ENCODE measurements around the gene LRRC4C. TPM values are rescaled to one million over a fixed set of nuclear protein-coding genes. Genes with fewer than 3 reads are reported as not detected.
A peak's percentile ranks its signal among the peaks of the same experiment; 100 is the strongest.

LRRC4C gene
- polyA plus RNA-seq, 1 donor from 2014 or later = 24.3 TPM

DNA sequence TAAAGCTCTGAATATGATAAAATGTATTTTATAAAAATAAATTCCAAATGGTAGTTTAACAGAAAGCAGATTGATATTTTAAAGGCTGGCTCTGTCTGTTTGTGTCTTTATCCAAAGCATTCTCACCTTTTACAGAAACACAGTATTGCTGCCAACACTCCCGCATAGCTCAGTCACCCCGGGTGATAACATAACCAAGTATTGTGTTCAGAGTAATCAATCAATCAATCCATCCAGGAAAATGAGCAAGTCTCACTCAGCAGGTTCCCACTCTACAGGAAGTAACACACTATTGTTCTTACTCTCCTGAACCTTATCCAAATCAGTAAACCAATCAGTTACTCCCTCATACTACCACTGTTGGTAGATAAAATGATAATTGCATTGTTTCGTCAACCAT lies 203.4 kb downstream of the LRRC4C start:
- Histone ChIP-seq H3K9ac (ENCODE audit: low read length) (no peak overlapping the region), H3K4me2 (ENCODE audit: low read length) (no peak overlapping the region), H3K9me2 (ENCODE audit: insufficient read depth, low read length) (no peaks in the 10 kb centered on the region), H3K27ac (ENCODE audit: low read length) (peak overlapping the region; percentile 76), H2AFZ (ENCODE audit: low read depth, low read length) (no peak overlapping the region), H3K4me3 (ENCODE audit: low read length) (peak overlapping the region; percentile 1), H4K20me1 (ENCODE audit: insufficient read depth) (no peaks in the 10 kb centered on the region), H3F3A (ENCODE audit: insufficient read depth, low read length, poor library complexity, severe bottlenecking) (no peaks in the 10 kb centered on the region), H3K27me3 (ENCODE audit: insufficient read depth, low read depth, low read length) (no peaks in the 10 kb centered on the region), H3K36me3 (ENCODE audit: insufficient read depth, low read length) (no peaks in the 10 kb centered on the region), H3K79me2 (replicated peaks; ENCODE audit: insufficient read depth, low read length) (no peaks in the 10 kb centered on the region), H3K9me3 (ENCODE audit: low read length) (no peaks in the 10 kb centered on the region)
- peak; percentile 88 for TF ChIP-seq EP300 (conservative IDR thresholded peaks at IDR 0.05; ENCODE audit: poor library complexity, severe bottlenecking)
- TF ChIP-seq POLR2AphosphoS5 (IDR thresholded peaks at IDR 0.05) = peak; percentile 64
- TF ChIP-seq TAF1 (IDR thresholded peaks at IDR 0.05; ENCODE audit: low read depth) = no peak

DNA sequence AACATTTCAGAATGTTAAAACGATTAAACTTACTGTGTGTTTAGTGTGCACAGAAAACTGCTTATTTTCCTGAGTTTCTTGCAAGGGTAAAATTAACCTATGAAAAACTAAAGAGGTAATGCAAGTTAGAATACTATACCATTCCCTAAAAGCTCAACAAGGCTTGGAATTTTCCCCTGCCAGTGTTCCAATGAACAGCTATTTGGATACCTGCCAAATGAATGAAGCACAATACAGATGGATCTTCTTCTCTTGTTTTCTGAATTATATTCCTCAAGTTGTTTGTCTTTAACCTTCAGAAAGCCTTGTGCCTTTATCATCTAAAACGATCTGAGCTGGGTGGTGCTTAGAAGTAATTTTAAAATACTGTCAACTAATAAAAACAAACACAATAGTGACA lies 204.5 kb downstream of the LRRC4C start:
- Histone ChIP-seq H3K9me3 (ENCODE audit: low read length) (no peaks in the 10 kb centered on the region), H3K79me2 (replicated peaks; ENCODE audit: insufficient read depth, low read length) (no peaks in the 10 kb centered on the region), H3K9me2 (ENCODE audit: insufficient read depth, low read length) (no peaks in the 10 kb centered on the region), H3F3A (ENCODE audit: insufficient read depth, low read length, poor library complexity, severe bottlenecking) (no peaks in the 10 kb centered on the region), H2AFZ (ENCODE audit: low read depth, low read length) (no peak overlapping the region), H3K9ac (ENCODE audit: low read length) (no peak overlapping the region), H3K27ac (ENCODE audit: low read length) (no peak overlapping the region), H3K27me3 (ENCODE audit: insufficient read depth, low read depth, low read length) (no peaks in the 10 kb centered on the region), H3K36me3 (ENCODE audit: insufficient read depth, low read length) (no peaks in the 10 kb centered on the region), H3K4me2 (ENCODE audit: low read length) (no peak overlapping the region), H4K20me1 (ENCODE audit: insufficient read depth) (no peaks in the 10 kb centered on the region), H3K4me3 (ENCODE audit: low read length) (no peak overlapping the region)
- TF ChIP-seq CTCF (IDR thresholded peaks at IDR 0.05; ENCODE audit: poor library complexity, severe bottlenecking) (no peak), POLR2AphosphoS5 (IDR thresholded peaks at IDR 0.05) (no peak), TAF1 (IDR thresholded peaks at IDR 0.05; ENCODE audit: low read depth) (no peak), RAD21 (conservative IDR thresholded peaks at IDR 0.05) (no peak), EZH2 (IDR thresholded peaks at IDR 0.05; ENCODE audit: borderline replicate concordance, insufficient read depth, low read length, poor library complexity, severe bottlenecking) (no peak), SMC3 (conservative IDR thresholded peaks at IDR 0.05; ENCODE audit: poor library complexity) (no peak), EP300 (conservative IDR thresholded peaks at IDR 0.05; ENCODE audit: poor library complexity, severe bottlenecking) (no peak), MXI1 (conservative IDR thresholded peaks at IDR 0.05; ENCODE audit: poor library complexity, severe bottlenecking) (no peak), REST (IDR thresholded peaks at IDR 0.05; ENCODE audit: borderline replicate concordance) (no peak)

Measured in neural cell (in vitro differentiated cells).